Activated T-cell treated with anti-CD3 and anti-CD28 coated beads, Interleukin-2, amount 50 U/mL, for 4 hours (primary cell): ENCODE results near the gene HPCAL1. TPM values are rescaled to one million over a fixed set of nuclear protein-coding genes. Genes with fewer than 3 reads are reported as not detected.
"Not testable (repeated sequence)": the region's sequence is repeated elsewhere in the genome, so short reads cannot be mapped to it uniquely, and the experiment has no call there.

Experiments
- ATAC-seq, 2 donors: fragments of 200-7000 bp; cut with Tn5 transposase; one replicate each; pipeline ENCODE4 v1.10.0; 2021
- DNase-seq: peaks from one replicate; pipeline ENCODE4 v3.0.0-alpha.2; 2020
- H3K27me3 Mint-ChIP-seq: one replicate; pipeline ENCODE4 v1.8.0; 2021; ENCODE audit warnings: low read depth, mixed read lengths
- H3K36me3 Mint-ChIP-seq: one replicate; pipeline ENCODE4 v1.8.0; 2022; ENCODE audit warnings: mixed read lengths; ENCODE audit not compliant: insufficient read depth
- H3K4me1 Mint-ChIP-seq: one replicate; pipeline ENCODE4 v1.8.0; 2021; ENCODE audit warnings: low read depth, mixed read lengths
- H3K4me3 Mint-ChIP-seq: one replicate; pipeline ENCODE4 v1.8.0; 2021; ENCODE audit warnings: mild to moderate bottlenecking, moderate library complexity, mixed read lengths
- H3K9me3 Mint-ChIP-seq: one replicate; pipeline ENCODE4 v1.8.0; 2021; ENCODE audit warnings: mixed read lengths
- total RNA-seq, 3 donors: library from RNA; stranded (reverse); gene quantifications; one replicate each; pipeline ENCODE4 v1.2.1, GENCODE V29; 2021

The HPCAL1 gene
- 10 to 100 TPM; 40.8 to 44.7 (median 43.3) TPM for total RNA-seq

DNA sequence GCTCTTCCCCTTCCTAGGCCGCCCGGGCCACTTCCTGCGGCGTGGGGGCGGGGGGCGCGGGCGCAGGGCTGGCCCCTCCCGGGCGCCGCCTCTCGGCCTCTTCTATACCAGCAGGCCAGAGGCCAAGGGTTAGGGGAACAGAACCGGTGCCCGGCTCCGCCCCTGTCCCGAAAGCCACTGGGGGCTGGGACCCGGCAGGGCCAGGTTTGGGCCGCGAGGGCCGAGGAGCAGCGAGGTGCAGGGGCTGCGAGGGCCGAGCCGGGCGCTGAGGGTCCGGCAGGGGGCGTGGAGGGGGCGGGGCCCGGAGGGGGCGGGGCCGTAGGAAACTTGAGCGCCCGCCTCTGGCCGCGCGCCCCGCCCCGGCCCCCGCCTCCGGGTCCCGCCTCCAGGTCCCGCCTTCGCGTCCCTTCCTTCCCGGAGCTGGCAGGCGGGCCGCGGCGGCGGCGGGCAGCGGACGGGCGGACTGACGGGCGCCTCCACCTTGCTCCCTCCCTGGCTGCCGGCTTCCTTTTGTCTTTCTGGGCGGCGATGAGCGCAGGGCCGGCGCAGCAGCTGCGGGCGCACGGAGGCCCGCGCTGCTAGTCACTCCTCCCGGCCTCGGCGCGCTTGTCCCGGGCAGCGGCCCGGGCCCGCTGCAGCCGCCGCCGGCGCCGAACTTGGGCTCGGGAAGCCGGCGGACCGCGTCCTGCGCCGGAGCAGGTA, at the start of gene HPCAL1:
TSS of gene HPCAL1 (plus strand) at position 426 of the 702 bp plus-strand sequence. CDS start 116,854 bp downstream, outside the sequence.
- ATAC-seq, result peak; percentile 60 to 62
- peak within 1 kb of the TSS; percentile 97 for H3K4me3 Mint-ChIP-seq
- H3K9me3 Mint-ChIP-seq, result no peaks in the 10 kb centered on the region
- H3K36me3 Mint-ChIP-seq, result no peaks in the 10 kb centered on the region
- no peaks in the 10 kb centered on the region for H3K27me3 Mint-ChIP-seq
- peak; percentile 72 for DNase-seq
- peaks cover 72% of the 10 kb centered on the region for H3K4me1 Mint-ChIP-seq

DNA sequence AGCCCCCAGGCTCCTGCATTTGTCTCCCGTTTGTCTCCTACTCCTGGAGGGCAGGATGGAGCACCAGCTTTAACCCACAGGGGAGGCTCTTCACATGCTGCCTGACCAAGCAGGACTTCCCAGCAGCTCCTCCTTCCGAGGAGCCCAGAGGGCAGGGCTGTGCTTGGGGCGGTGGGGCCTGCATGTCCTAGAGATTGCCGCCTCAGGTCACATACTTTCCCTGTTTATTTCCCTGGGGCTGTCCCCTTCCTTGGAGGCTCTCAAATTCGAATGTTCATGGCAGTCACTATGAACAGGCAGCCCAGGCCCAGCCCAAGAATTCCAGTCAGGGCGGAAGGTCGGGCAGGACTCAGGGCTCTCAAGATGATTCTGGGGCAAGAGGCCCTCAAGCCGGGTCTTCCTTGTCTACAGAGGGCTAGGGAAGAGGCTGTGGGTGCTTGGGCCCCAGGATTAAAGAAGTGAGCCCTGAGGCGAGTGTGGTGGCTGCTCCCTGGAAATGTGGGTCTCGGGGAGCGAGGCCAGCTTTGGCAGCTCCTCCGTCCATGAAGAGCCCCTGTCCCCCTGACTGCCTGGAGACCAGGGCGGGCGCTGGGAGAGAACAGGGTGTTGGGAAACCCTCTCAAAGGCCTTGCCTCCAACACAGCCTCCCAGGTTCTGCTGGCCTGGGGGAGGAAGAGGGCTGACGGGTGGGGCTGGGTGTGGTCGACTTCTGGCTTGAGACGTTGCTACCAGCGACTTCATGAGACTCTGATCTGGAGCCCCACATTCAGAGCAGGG, 48.9 kb upstream of the HPCAL1 start:
- no peak for DNase-seq
- Mint-ChIP-seq H3K9me3 (peaks cover 21% of the 10 kb centered on the region), H3K4me1 (no peaks in the 10 kb centered on the region), H3K27me3 (peaks cover 3% of the 10 kb centered on the region), H3K4me3 (no peak overlapping the region), H3K36me3 (peaks cover 3% of the 10 kb centered on the region)
- no peak for ATAC-seq

DNA sequence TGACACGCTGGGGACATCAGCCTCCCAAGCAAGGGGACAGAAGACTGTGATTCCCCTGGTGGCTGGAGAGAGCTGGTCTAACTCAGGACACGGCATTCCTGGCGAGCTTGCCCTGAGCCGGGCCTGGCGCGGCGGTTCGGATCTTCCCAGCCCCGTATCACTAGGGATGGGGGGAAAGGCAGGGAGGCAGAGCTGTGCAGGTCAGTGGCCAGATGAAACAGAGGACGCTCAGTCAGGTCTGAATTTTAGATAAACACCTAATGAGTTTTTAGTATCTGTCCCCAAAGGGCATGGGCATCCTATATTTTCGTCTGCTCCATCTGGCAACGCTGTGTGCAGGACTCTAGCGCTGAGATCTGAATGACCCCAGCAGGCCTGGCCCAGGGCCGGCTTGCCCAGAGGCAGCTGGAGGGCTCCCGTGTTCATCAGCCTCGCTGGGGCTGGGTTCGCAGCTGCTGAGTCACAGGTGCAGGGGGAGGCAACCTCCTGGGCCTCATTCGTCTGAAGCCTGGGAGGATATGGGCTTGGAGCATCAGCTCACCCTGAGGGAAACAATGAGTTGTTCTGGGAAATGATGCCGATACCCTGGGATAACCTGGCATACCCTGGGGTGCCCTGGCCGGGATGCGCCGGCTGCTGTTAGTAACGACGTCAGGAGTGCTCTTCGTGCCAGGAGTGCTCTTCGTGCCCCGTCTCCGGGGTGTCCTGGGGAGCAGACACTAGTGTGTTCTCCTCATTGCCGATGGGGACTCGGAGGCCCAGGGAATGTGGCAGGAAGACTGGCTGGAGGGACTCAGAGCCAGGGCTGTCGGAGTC, 48.1 kb upstream of the HPCAL1 start:
- Mint-ChIP-seq H3K9me3 (peaks cover 16% of the 10 kb centered on the region), H3K27me3 (peaks cover 3% of the 10 kb centered on the region)

GRCh38 chr2:10255189-10256030, 47.3 kb upstream of the HPCAL1 start:
- no peaks in the 10 kb centered on the region for H3K4me1 Mint-ChIP-seq
- H3K36me3 Mint-ChIP-seq, result peaks cover 3% of the 10 kb centered on the region
- no peak for DNase-seq
- H3K4me3 Mint-ChIP-seq, result no peak overlapping the region
- ATAC-seq, result no peak
- H3K9me3 Mint-ChIP-seq, result peaks cover 10% of the 10 kb centered on the region
- H3K27me3 Mint-ChIP-seq, result peaks cover 3% of the 10 kb centered on the region

More for the DNA sequence above, 48.1 kb upstream of the HPCAL1 start:
- Mint-ChIP-seq H3K4me1 (no peaks in the 10 kb centered on the region), H3K4me3 (no peak overlapping the region), H3K36me3 (peaks cover 3% of the 10 kb centered on the region)
- no peak for ATAC-seq
- no peak for DNase-seq

- ATAC-seq (no peak), DNase-seq (no peak)
- Mint-ChIP-seq H3K9me3 (peaks cover 4% of the 10 kb centered on the region), H3K36me3 (no peaks in the 10 kb centered on the region), H3K4me1 (no peaks in the 10 kb centered on the region), H3K27me3 (peaks cover 3% of the 10 kb centered on the region), H3K4me3 (no peak overlapping the region)
Observed at GRCh38 chr2:10256031-10256514, 46.6 kb upstream of the HPCAL1 start.

GRCh38 chr2:10256515-10257031, 46.1 kb upstream of the HPCAL1 start:
- Mint-ChIP-seq H3K9me3 (peaks cover 4% of the 10 kb centered on the region), H3K4me3 (no peak overlapping the region), H3K4me1 (no peaks in the 10 kb centered on the region), H3K27me3 (peaks cover 3% of the 10 kb centered on the region), H3K36me3 (no peaks in the 10 kb centered on the region)
- ATAC-seq, result peak in 1 of 2 donors; percentile 10
- DNase-seq, result no peak

GRCh38 chr2:10257036-10257435, 45.7 kb upstream of the HPCAL1 start:
- no peak for ATAC-seq
- no peaks in the 10 kb centered on the region for H3K36me3 Mint-ChIP-seq
- DNase-seq, result no peak
- H3K27me3 Mint-ChIP-seq, result peaks cover 3% of the 10 kb centered on the region
- no peaks in the 10 kb centered on the region for H3K4me1 Mint-ChIP-seq
- H3K4me3 Mint-ChIP-seq, result no peak overlapping the region
- H3K9me3 Mint-ChIP-seq, result peaks cover 1% of the 10 kb centered on the region

DNA sequence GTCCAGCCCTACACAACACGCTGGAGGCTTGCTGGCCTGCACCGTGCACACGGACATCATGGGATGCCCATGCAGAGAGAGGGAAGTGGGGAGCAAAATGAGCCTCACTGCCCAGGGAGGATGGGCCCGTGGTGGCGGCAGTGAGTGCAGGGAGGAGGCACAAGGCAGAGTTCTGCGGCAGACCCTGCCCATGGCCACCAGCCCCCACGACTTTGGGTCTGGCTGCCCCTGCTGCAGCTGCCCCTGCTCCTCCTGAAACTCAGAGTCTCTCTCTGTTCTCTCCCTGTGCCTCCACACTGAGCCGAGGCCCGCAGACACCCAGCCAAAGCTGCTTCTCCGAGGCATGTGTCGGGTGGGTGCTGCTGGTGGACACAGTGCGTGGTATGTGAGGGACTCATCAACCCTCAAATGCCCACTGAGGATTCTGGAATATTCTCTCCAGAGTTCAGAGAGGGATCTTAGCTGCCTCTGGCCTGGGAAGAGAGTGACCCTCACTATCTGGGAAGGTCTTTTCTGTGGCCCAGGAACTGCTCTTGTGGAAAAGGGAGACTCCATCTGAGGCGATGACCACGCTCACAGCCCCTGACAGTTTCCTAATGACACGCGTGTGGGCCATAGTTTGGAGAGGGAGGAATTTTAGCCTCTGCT, 45.1 kb upstream of the HPCAL1 start:
- no peaks in the 10 kb centered on the region for H3K9me3 Mint-ChIP-seq
- H3K27me3 Mint-ChIP-seq, result peaks cover 3% of the 10 kb centered on the region
- no peak overlapping the region for H3K4me3 Mint-ChIP-seq
- no peaks in the 10 kb centered on the region for H3K4me1 Mint-ChIP-seq
- H3K36me3 Mint-ChIP-seq, result no peaks in the 10 kb centered on the region
- DNase-seq (no peak), ATAC-seq (no peak)

DNA sequence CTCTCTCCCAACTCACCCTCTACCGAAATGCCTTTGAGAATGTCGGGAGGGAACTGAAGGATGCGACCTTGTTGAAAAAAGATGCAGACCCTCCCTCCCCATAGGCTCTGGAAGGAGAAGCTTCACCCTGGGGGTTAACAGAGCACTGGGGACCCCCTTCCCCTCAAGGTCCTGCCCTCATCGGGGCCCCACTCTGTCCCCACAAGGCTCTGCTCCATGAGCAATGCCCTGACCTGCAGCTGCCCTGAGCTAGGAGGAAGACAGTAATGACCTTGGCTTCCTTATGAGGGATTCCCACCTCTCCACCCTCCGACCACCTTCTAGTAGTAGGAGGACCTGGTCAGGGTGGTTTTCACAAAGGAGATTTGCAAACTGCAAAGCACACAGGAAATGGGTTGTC, 44.4 kb upstream of the HPCAL1 start:
- H3K36me3 Mint-ChIP-seq, result no peaks in the 10 kb centered on the region
- H3K27me3 Mint-ChIP-seq, result peaks cover 3% of the 10 kb centered on the region
- ATAC-seq (no peak), DNase-seq (no peak)
- no peaks in the 10 kb centered on the region for H3K4me1 Mint-ChIP-seq
- H3K9me3 Mint-ChIP-seq, result no peaks in the 10 kb centered on the region
- no peak overlapping the region for H3K4me3 Mint-ChIP-seq

GRCh38 chr2:10258726-10259125, 44.0 kb upstream of the HPCAL1 start:
- Mint-ChIP-seq H3K4me3 (no peak overlapping the region), H3K27me3 (peaks cover 3% of the 10 kb centered on the region), H3K4me1 (no peaks in the 10 kb centered on the region)

DNA sequence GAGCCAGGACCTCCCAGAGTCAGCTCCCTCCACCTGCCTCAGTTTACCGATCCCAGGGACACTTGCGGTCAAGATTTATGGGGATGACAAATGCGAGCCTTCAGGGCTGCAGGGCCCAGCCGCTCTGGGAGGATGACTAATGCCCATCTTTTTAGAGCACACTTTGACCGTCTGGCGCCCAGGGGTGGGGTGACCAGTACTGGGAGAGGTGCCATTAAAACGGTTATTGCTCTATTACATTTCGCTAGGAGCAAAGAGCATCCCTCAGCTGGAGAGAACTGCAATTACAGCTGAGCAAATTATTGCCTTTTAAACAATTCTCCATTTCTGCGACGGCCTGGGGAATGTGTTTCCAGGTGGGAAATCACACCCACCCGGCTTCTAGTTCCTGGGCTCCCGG, 42.6 kb upstream of the HPCAL1 start:
- no peaks in the 10 kb centered on the region for H3K36me3 Mint-ChIP-seq
- no peak for DNase-seq
- peaks cover 4% of the 10 kb centered on the region for H3K27me3 Mint-ChIP-seq
- H3K4me3 Mint-ChIP-seq, result no peak overlapping the region
- H3K9me3 Mint-ChIP-seq, result no peaks in the 10 kb centered on the region
- ATAC-seq, result no peak
- no peaks in the 10 kb centered on the region for H3K4me1 Mint-ChIP-seq

More at GRCh38 chr2:10258726-10259125, 44.0 kb upstream of the HPCAL1 start:
- ATAC-seq (no peak), DNase-seq (no peak)
- Mint-ChIP-seq H3K9me3 (no peaks in the 10 kb centered on the region), H3K36me3 (no peaks in the 10 kb centered on the region)

DNA sequence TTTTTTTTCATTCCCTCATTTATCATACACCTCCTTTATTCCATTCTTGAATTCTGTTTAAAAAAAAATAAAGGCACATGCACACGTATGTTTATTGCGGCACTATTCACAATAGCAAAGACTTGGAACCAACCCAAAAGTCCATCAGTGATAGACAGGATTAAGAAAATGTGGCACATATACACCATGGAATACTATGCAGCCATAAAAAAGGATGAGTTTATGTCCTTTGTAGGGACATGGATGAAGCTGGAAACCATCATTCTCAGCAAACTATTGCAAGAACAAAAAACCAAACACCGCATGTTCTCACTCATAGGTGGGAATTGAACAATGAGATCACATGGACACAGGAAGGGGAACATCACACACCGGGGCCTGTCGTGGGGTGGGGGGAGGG, 39.2 kb upstream of the HPCAL1 start:
- H3K4me3 Mint-ChIP-seq, DNase-seq, H3K36me3 Mint-ChIP-seq, H3K27me3 Mint-ChIP-seq, H3K4me1 Mint-ChIP-seq, ATAC-seq, H3K9me3 Mint-ChIP-seq: not testable (repeated sequence)
